Measurements from ENCODE around the gene OOSP3.
"Not testable (repeated sequence)": the region's sequence is repeated elsewhere in the genome, so short reads cannot be mapped to it uniquely, and the experiment has no call there.

Gene OOSP3

GRCh38 chr11:59878575-59878974 is at the start of gene OOSP3:
Gene OOSP3 (plus strand): TSS chr11:59878782. CDS start chr11:59878809, 27 bp downstream.
- DNase-seq, result no peak

- no peak for DNase-seq
These were observed 49.2 kb upstream of the OOSP3 start for GRCh38 chr11:59829358-59829757.

- no peak for DNase-seq
These were observed 45.0 kb upstream of the OOSP3 start for GRCh38 chr11:59833602-59834001.

GRCh38 chr11:59839615-59840014 is 39.0 kb upstream of the OOSP3 start:
- DNase-seq, result no peak

GRCh38 chr11:59841514-59841913 is 37.1 kb upstream of the OOSP3 start:
- no peak for DNase-seq

GRCh38 chr11:59842316-59842715 is 36.3 kb upstream of the OOSP3 start:
- DNase-seq, result no peak

- no peak for DNase-seq
These were observed 33.2 kb upstream of the OOSP3 start, which contains the start of gene CBLIF for GRCh38 chr11:59845399-59845798. Gene CBLIF (minus strand): TSS chr11:59845499. CDS start chr11:59845453, 46 bp downstream.

GRCh38 chr11:59846556-59846955 is 32.0 kb upstream of the OOSP3 start:
- DNase-seq, result no peak

GRCh38 chr11:59847626-59848025 is 31.0 kb upstream of the OOSP3 start:
- DNase-seq, result no peak

GRCh38 chr11:59848439-59848838 is 30.1 kb upstream of the OOSP3 start:
- DNase-seq, result not testable (repeated sequence)

GRCh38 chr11:59849129-59849528 is 29.5 kb upstream of the OOSP3 start:
- DNase-seq, result no peak

- DNase-seq, result not testable (repeated sequence)
These were observed 29.0 kb upstream of the OOSP3 start for GRCh38 chr11:59849551-59849950.

GRCh38 chr11:59851416-59851815 is 27.2 kb upstream of the OOSP3 start:
- DNase-seq, result not testable (repeated sequence)

GRCh38 chr11:59854871-59855270 is 23.7 kb upstream of the OOSP3 start:
- DNase-seq, result no peak

- no peak for DNase-seq
These were observed 20.8 kb upstream of the OOSP3 start for GRCh38 chr11:59857439-59858434.

- DNase-seq, result no peak
These were observed 18.9 kb upstream of the OOSP3 start for GRCh38 chr11:59859673-59860072.

GRCh38 chr11:59862252-59862651 is 16.3 kb upstream of the OOSP3 start:
- no peak for DNase-seq

GRCh38 chr11:59865031-59865430 is 13.6 kb upstream of the OOSP3 start:
- no peak for DNase-seq

GRCh38 chr11:59866397-59866796 is 12.2 kb upstream of the OOSP3 start, which contains the start of gene TCN1:
Gene TCN1 (minus strand): TSS chr11:59866487. CDS start chr11:59866470, 17 bp downstream.
- no peak for DNase-seq

- DNase-seq, result no peak
These were observed 11.7 kb upstream of the OOSP3 start for GRCh38 chr11:59866836-59867235.

- DNase-seq, result no peak
These were observed 10.6 kb upstream of the OOSP3 start for GRCh38 chr11:59867946-59868345.

- no peak for DNase-seq
These were observed 6.5 kb upstream of the OOSP3 start for GRCh38 chr11:59872076-59872475.

- no peak for DNase-seq
These were observed 2.6 kb upstream of the OOSP3 start for GRCh38 chr11:59875856-59876519.

- DNase-seq, result no peak
These were observed 1.3 kb upstream of the OOSP3 start for GRCh38 chr11:59877325-59877724.

Measured in DMS79 treated with DMSO at 0.1 percent for 48 hours (cell line).